Neural cell (in vitro differentiated cells): ENCODE data around the gene ZNF214. TPM values are rescaled to one million over a fixed set of nuclear protein-coding genes. Genes with fewer than 3 reads are reported as not detected.

Source experiments
- H2AFZ ChIP-seq: fragments of 200-600, 300-800 bp; sonication (generic), shearing (Covaris generic); 2 replicates; pipeline ENCODE4 v1.6.0; 2014; ENCODE audit warnings: low read depth, mild to moderate bottlenecking, antibody characterized with exemption, low read length, moderate library complexity
- H3F3A ChIP-seq: fragments of 200-600 bp; shearing (Covaris generic); 2 replicates; pipeline ENCODE4 v1.6.1; 2016; ENCODE audit warnings: mild to moderate bottlenecking, moderate library complexity, mixed read lengths, antibody characterized with exemption, low read length; ENCODE audit not compliant: insufficient read depth, poor library complexity, severe bottlenecking
- H3K27ac ChIP-seq: fragments of 200-600, 300-800 bp; sonication (generic), shearing (Covaris generic); 2 replicates; pipeline ENCODE4 v1.5.1; 2014; ENCODE audit warnings: mild to moderate bottlenecking, low read length, moderate library complexity
- H3K27me3 ChIP-seq: fragments of 300-800, 200-600 bp; sonication (generic), shearing (Covaris generic); 2 replicates; pipeline ENCODE4 v1.6.0; 2014; ENCODE audit warnings: mild to moderate bottlenecking, low read depth, low read length, moderate library complexity; ENCODE audit not compliant: insufficient read depth
- H3K36me3 ChIP-seq: fragments of 300-800, 200-600 bp; sonication (generic), shearing (Covaris generic); 2 replicates; pipeline ENCODE4 v1.5.1; 2014; ENCODE audit warnings: mild to moderate bottlenecking, antibody characterized with exemption, low read length, moderate library complexity; ENCODE audit not compliant: insufficient read depth
- H3K4me2 ChIP-seq: fragments of 300-800, 200-600 bp; sonication (generic), shearing (Covaris generic); 2 replicates; pipeline ENCODE4 v1.6.0; 2014; ENCODE audit warnings: mild to moderate bottlenecking, low read length
- H3K4me3 ChIP-seq: fragments of 300-800, 200-600 bp; sonication (generic), shearing (Covaris generic); 2 replicates; pipeline ENCODE4 v1.5.1; 2014; ENCODE audit warnings: mild to moderate bottlenecking, low read length, moderate library complexity
- H3K79me2 ChIP-seq: fragments of 200-600 bp; shearing (Covaris generic); replicated peaks from 2 replicates; pipeline ENCODE4 v1.6.0; 2014; ENCODE audit warnings: mild to moderate bottlenecking, low read length, moderate library complexity; ENCODE audit not compliant: insufficient read depth
- H3K9ac ChIP-seq: fragments of 300-800, 200-600 bp; sonication (generic), shearing (Covaris generic); 2 replicates; pipeline ENCODE4 v1.6.1; 2016; ENCODE audit warnings: mild to moderate bottlenecking, low read length, mixed read lengths
- H3K9me2 ChIP-seq: fragments of 200-600 bp; shearing (Covaris generic); 2 replicates; pipeline ENCODE4 v1.6.1; 2016; ENCODE audit warnings: mild to moderate bottlenecking, low read length, mixed read lengths; ENCODE audit not compliant: insufficient read depth
- H3K9me3 ChIP-seq: fragments of 200-600, 300-800 bp; sonication (generic), shearing (Covaris generic); 2 replicates; pipeline ENCODE4 v1.6.1; 2016; ENCODE audit warnings: mild to moderate bottlenecking, mixed run types, low read length, moderate library complexity, mixed read lengths
- H4K20me1 ChIP-seq: fragments of 200-600 bp; shearing (Covaris generic); 2 replicates; pipeline ENCODE4 v1.6.1; 2016; ENCODE audit warnings: mild to moderate bottlenecking, mixed run types; ENCODE audit not compliant: insufficient read depth
- CTCF ChIP-seq: fragments of 450-650 bp; IDR thresholded peaks from 2 replicates; pipeline ENCODE4 v1.5.1; 2014; ENCODE audit warnings: antibody characterized with exemption, mild to moderate bottlenecking, moderate library complexity; ENCODE audit not compliant: poor library complexity, severe bottlenecking
- EP300 ChIP-seq: fragments of 450-650 bp; conservative IDR thresholded peaks from 2 replicates; pipeline ENCODE4 v1.6.1; 2014; ENCODE audit warnings: antibody characterized with exemption, mild to moderate bottlenecking, moderate library complexity; ENCODE audit not compliant: poor library complexity, severe bottlenecking
- EZH2 ChIP-seq: fragments of 200-600, 300-800 bp; shearing (Covaris generic), sonication (generic); IDR thresholded peaks from 2 replicates; pipeline ENCODE4 v1.6.1; 2014; ENCODE audit warnings: antibody characterized with exemption, low read length, borderline replicate concordance, mild to moderate bottlenecking; ENCODE audit not compliant: insufficient read depth, poor library complexity, severe bottlenecking
- MXI1 ChIP-seq: fragments of 450-650 bp; conservative IDR thresholded peaks from 2 replicates; pipeline ENCODE4 v1.6.1; 2014; ENCODE audit warnings: antibody characterized with exemption, mild to moderate bottlenecking; ENCODE audit not compliant: poor library complexity, severe bottlenecking
- POLR2AphosphoS5 ChIP-seq: IDR thresholded peaks from 2 replicates; pipeline ENCODE4 v1.6.1; 2012
- RAD21 ChIP-seq: fragments of 450-650 bp; conservative IDR thresholded peaks from 2 replicates; pipeline ENCODE4 v1.6.1; 2014; ENCODE audit warnings: antibody characterized with exemption, mild to moderate bottlenecking, moderate library complexity
- REST ChIP-seq: IDR thresholded peaks from 2 replicates; pipeline ENCODE4 v1.6.1; 2012; ENCODE audit warnings: borderline replicate concordance
- SMC3 ChIP-seq: fragments of 450-650 bp; conservative IDR thresholded peaks from 2 replicates; pipeline ENCODE4 v1.6.1; 2014; ENCODE audit warnings: antibody characterized with exemption, mild to moderate bottlenecking, moderate library complexity; ENCODE audit not compliant: poor library complexity
- TAF1 ChIP-seq: IDR thresholded peaks from 2 replicates; pipeline ENCODE4 v1.6.1; 2012; ENCODE audit warnings: low read depth
- polyA plus RNA-seq: library from polyadenylated mRNA; depleted of rRNA; stranded (reverse); fragments of >200 nt; gene quantifications from 2 replicates; pipeline ENCODE4 v1.2.3, GENCODE V29; 2014

ZNF214 gene
- polyA plus RNA-seq, 1 donor from 2014 or later = 6.9 TPM

GRCh38 chr11:7046474-7047175 lies 26.5 kb upstream of the ZNF214 start:
- Histone ChIP-seq H3F3A (no peaks in the 10 kb centered on the region), H3K27me3 (no peaks in the 10 kb centered on the region), H3K4me3 (no peak overlapping the region), H3K4me2 (no peak overlapping the region), H3K9me3 (no peaks in the 10 kb centered on the region), H2AFZ (no peak overlapping the region), H3K36me3 (no peaks in the 10 kb centered on the region), H3K9me2 (no peaks in the 10 kb centered on the region), H3K79me2 (no peaks in the 10 kb centered on the region), H3K9ac (no peak overlapping the region), H3K27ac (no peak overlapping the region), H4K20me1 (no peaks in the 10 kb centered on the region)
- TF ChIP-seq REST (no peak), CTCF (no peak)

GRCh38 chr11:7034019-7034418 lies 13.9 kb upstream of the ZNF214 start:
- Histone ChIP-seq H3K27ac (no peak overlapping the region), H3K4me2 (no peak overlapping the region), H3K9ac (no peak overlapping the region), H3K36me3 (no peaks in the 10 kb centered on the region), H2AFZ (no peak overlapping the region), H3K79me2 (no peaks in the 10 kb centered on the region), H3K4me3 (no peak overlapping the region), H3K9me3 (no peaks in the 10 kb centered on the region), H3K9me2 (no peaks in the 10 kb centered on the region), H3F3A (no peaks in the 10 kb centered on the region), H4K20me1 (no peaks in the 10 kb centered on the region), H3K27me3 (no peaks in the 10 kb centered on the region)
- no peak for TF ChIP-seq EZH2
- TF ChIP-seq TAF1 = no peak
- no peak for TF ChIP-seq RAD21
- no peak for TF ChIP-seq SMC3
- TF ChIP-seq EP300 = no peak
- no peak for TF ChIP-seq MXI1
- no peak for TF ChIP-seq POLR2AphosphoS5
- no peak for TF ChIP-seq REST
- no peak for TF ChIP-seq CTCF
